Esophagus squamous epithelium (tissue), 5 donors: Measurements from ENCODE around the gene ZNF496. TPM values are rescaled to one million over a fixed set of nuclear protein-coding genes. Genes with fewer than 3 reads are reported as not detected.
"Not testable (repeated sequence)": the region's sequence is repeated elsewhere in the genome, so short reads cannot be mapped to it uniquely, and the experiment has no call there.

Experiments
- DNase-seq: peaks from one replicate; lab custom pipeline; 2025; lab: John Stamatoyannopoulos, UW
- H3K27ac ChIP-seq, 4 donors: fragments of 200-600 bp; sonication (generic); one replicate each; pipeline ENCODE4 v1.5.1; 2016 to 2019; ENCODE audit warnings: mild to moderate bottlenecking in 1 of 4
- H3K27me3 ChIP-seq, 4 donors: fragments of 200-600 bp; sonication (generic); 1 replicate in 3 of 4; 2 replicates in 1 of 4; pipeline versions ENCODE4 v1.5.1 to v1.6.0; 2017 to 2021; ENCODE audit warnings: antibody characterized with exemption in 1 of 4
- H3K36me3 ChIP-seq, 3 donors: fragments of 200-600 bp; sonication (generic); one replicate each; pipeline ENCODE4 v1.5.1; 2016 to 2019
- H3K4me1 ChIP-seq, 3 donors: fragments of 200-600 bp; sonication (generic); one replicate each; pipeline ENCODE4 v1.5.1; 2017 to 2019
- H3K4me3 ChIP-seq, 4 donors: fragments of 200-600 bp; sonication (generic); 1 replicate in 3 of 4; 2 replicates in 1 of 4; pipeline ENCODE4 v1.5.1; 2016 to 2019; ENCODE audit warnings: mild to moderate bottlenecking in 2 of 4, moderate library complexity in 1 of 4
- H3K9me3 ChIP-seq, 3 donors: fragments of 200-600 bp; sonication (generic); one replicate each; pipeline ENCODE4 v1.5.1; 2016 to 2019
- CTCF ChIP-seq, 6 experiments: fragments of 450-650 bp in 4 of 6; fragments of 200-600 bp in 2 of 6; sonication (generic) in 2 of 6; IDR thresholded peaks; one replicate each; pipeline ENCODE4 v1.5.1; 2016 to 2019; ENCODE audit warnings: antibody characterized with exemption in 6 of 6, mild to moderate bottlenecking in 4 of 6, moderate library complexity in 4 of 6
- POLR2A ChIP-seq, 4 donors: fragments of 450-650 bp; IDR thresholded peaks; one replicate each; pipeline ENCODE4 v1.6.1; 2017; ENCODE audit warnings: antibody characterized with exemption in 4 of 4, mild to moderate bottlenecking in 4 of 4, moderate library complexity in 3 of 4
- WGBS, 2 donors: methylation state at CpG; one replicate each; pipeline ENCODE4 v1.1.5; 2018; 5-methylcytosine and 5-hydroxymethylcytosine counted together
- intact Hi-C: fragments of 100-400 bp; cut with DNase I; formaldehyde crosslinking; loops from one replicate; pipeline ENCODE4 v1.15.0; 2022
- small RNA-seq, 4 donors: library from RNA; depleted of rRNA; stranded (forward); fragments of <200 nt; gene quantifications; one replicate each; pipeline ENCODE3, GENCODE V24; 2016
- total RNA-seq, 4 donors: library from RNA; depleted of rRNA; stranded (reverse); fragments of >200 nt; gene quantifications; one replicate each; pipeline ENCODE4 v1.1.0, GENCODE V29; 2016
- donor health status: DM: yes; HTN: yes; CAD: no.

Gene ZNF496
- total RNA-seq, 4 donors from 2014 or later = 8.9 to 21.2 (median 9.5) TPM

GRCh38 chr1:247266053-247266452 is 65.6 kb downstream of the ZNF496 start:
- intact Hi-C loops = no loop called here
- TF ChIP-seq POLR2A (IDR thresholded peaks at IDR 0.05) = no peak
- no peak for TF ChIP-seq CTCF (IDR thresholded peaks at IDR 0.05)
- Histone ChIP-seq H3K27me3 (no peaks in the 10 kb centered on the region), H3K4me1 (no peaks in the 10 kb centered on the region), H3K9me3 (peaks cover 0 to 20% (median 0%) of the 10 kb centered on the region in 3 donors), H3K27ac (no peak overlapping the region), H3K36me3 (no peaks in the 10 kb centered on the region), H3K4me3 (no peak overlapping the region)
- 90 to 100% methylated on average over 4 to 5 of the region's 5 CpGs for WGBS, 2 donors
- no peak for DNase-seq

- H3K27ac ChIP-seq, H3K9me3 ChIP-seq, DNase-seq, H3K36me3 ChIP-seq, H3K4me3 ChIP-seq, intact Hi-C loops, H3K27me3 ChIP-seq, H3K4me1 ChIP-seq: not testable (repeated sequence)
- WGBS, 2 donors = 53 to 77% methylated on average over 1 of the region's 1 CpG
These were observed 75.9 kb downstream of the ZNF496 start, which contains the start of gene VN1R5 for GRCh38 chr1:247255772-247256171. VN1R5 (plus strand) TSS chr1:247256072.

- 93% methylated on average over 1 of the region's 1 CpG for WGBS, 2 donors
These were observed 84.1 kb downstream of the ZNF496 start for GRCh38 chr1:247247568-247247967.

More at GRCh38 chr1:247247568-247247967, 84.1 kb downstream of the ZNF496 start:
- DNase-seq = no peak
- intact Hi-C loops = no loop called here
- H3K4me3 ChIP-seq = no peak overlapping the region
- H3K4me1 ChIP-seq = no peaks in the 10 kb centered on the region
- H3K27me3 ChIP-seq = no peaks in the 10 kb centered on the region
- no peaks in the 10 kb centered on the region for H3K36me3 ChIP-seq
- TF ChIP-seq POLR2A (IDR thresholded peaks at IDR 0.05) = no peak
- TF ChIP-seq CTCF (IDR thresholded peaks at IDR 0.05) = no peak
- H3K9me3 ChIP-seq = peaks cover 0 to 10% (median 6%) of the 10 kb centered on the region in 3 donors
- no peak overlapping the region for H3K27ac ChIP-seq

Small RNA genes lying within 50 kb of the gene (small RNA-seq; reads per million reads assigned to genes)
- 0 reads per million in 4 donors for gene RF00019

Other genes starting within 250 kb of the ZNF496 start
- 1 to 10 TPM in 3 of 4 donors, under 1 TPM in 1; 0.95 to 6.7 (median 3.2) TPM for gene ZNF669, start 227.5 kb downstream of the ZNF496 start, total RNA-seq
- gene ZNF124, start 159.8 kb downstream of the ZNF496 start, total RNA-seq = 10 to 100 TPM in 3 of 4 donors, 1 to 10 TPM in 1; 5.7 to 36.4 (median 14.1) TPM
- not detected for gene VN1R5, start 75.8 kb downstream of the ZNF496 start, total RNA-seq
- gene NLRP3, start 84.3 kb upstream of the ZNF496 start, total RNA-seq = 1 to 10 TPM in 3 of 4 donors, under 1 TPM in 1; 0.57 to 2.3 (median 1.8) TPM
- gene OR2B11, start 126.2 kb upstream of the ZNF496 start, total RNA-seq = not detected
- gene OR2C3, start 204.6 kb upstream of the ZNF496 start, total RNA-seq = not detected
- 1 to 10 TPM in 1 of 4 donors, under 1 TPM in 1, not detected in 2; 0.88 to 1.7 TPM for gene GCSAML, start 217.3 kb upstream of the ZNF496 start, total RNA-seq